Measurements from ENCODE around the gene MIER1.

- TF ChIP-seq CTCF (IDR thresholded peaks at IDR 0.05) (no peak), POLR2A (IDR thresholded peaks at IDR 0.05) (no peak)
Observed at GRCh38 chr1:67020304-67020703, 95.5 kb downstream of the MIER1 start.
